ENCODE results near the gene AFF3. TPM values are rescaled to one million over a fixed set of nuclear protein-coding genes. Genes with fewer than 3 reads are reported as not detected.
"Not testable (repeated sequence)": the region's sequence is repeated elsewhere in the genome, so short reads cannot be mapped to it uniquely, and the experiment has no call there.

The AFF3 gene
- total RNA-seq, 1 experiment from 2014 or later: 0.61 TPM

DNA sequence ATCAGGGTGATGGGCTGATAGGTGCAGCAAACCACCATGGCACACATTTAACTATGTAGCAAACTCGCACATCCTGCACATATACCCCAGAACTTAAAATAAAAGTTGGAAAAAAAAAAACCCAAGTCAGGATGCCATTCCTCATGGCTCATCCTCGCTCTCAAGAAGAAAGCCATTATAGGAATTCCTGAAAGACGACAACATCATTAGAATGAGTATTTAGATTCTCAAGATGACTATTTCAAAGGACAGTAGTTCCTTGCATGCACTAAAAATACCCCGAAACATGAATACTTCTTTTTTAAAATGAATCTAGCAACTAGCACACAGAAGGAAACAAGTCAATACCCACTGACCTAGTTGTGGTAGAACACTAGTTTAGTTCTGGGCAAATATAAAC is 366.8 kb downstream of the AFF3 start:
- ChIA-PET CTCF (no interaction called here), RAD21 (ENCODE audit: low non-redundant PET in 1 of 2, low total read pairs in 2 of 2, uncharacterized antibody in 2 of 2, unreplicated experiment in 2 of 2) (no interaction called here), POLR2A (no interaction called here)
- H3K9me3 ChIP-seq (ENCODE audit: control insufficient read depth in 1 of 2, insufficient read depth in 1 of 2, low read depth in 1 of 2, low read length in 2 of 2): no peaks in the 10 kb centered on the region
- H3K27me3 ChIP-seq (ENCODE audit: insufficient read depth, low read length): peaks cover 18% of the 10 kb centered on the region
- no peak for ATAC-seq
- no peak overlapping the region for H3K4me2 ChIP-seq (ENCODE audit: low read length)
- no peak overlapping the region for H3K4me3 ChIP-seq (replicated peaks in 1 of 2; ENCODE audit: low read depth in 1 of 2, low read length in 2 of 2)
- no peak for DNase-seq (ENCODE audit: low read depth, low spot score)
- H3K9me2 ChIP-seq (ENCODE audit: insufficient read depth): no peaks in the 10 kb centered on the region
- no peaks in the 10 kb centered on the region for H3K4me1 ChIP-seq (ENCODE audit: control insufficient read depth in 1 of 2, insufficient read depth in 2 of 2, low read length in 2 of 2)
- no TSS peak for BruUV-seq (replicated peaks)
- H2AFZ ChIP-seq (ENCODE audit: low read depth, low read length, poor library complexity, severe bottlenecking): no peak overlapping the region
- intact Hi-C loops (cut with micrococcal nuclease): no loop called here
- H3K79me2 ChIP-seq (ENCODE audit: insufficient read depth, low read length): no peaks in the 10 kb centered on the region
- H3K36me3 ChIP-seq (ENCODE audit: control insufficient read depth in 1 of 2, insufficient read depth in 2 of 2, low read length in 2 of 2): no peaks in the 10 kb centered on the region
- H4K20me1 ChIP-seq (ENCODE audit: insufficient read depth): no peaks in the 10 kb centered on the region
- H3K27ac ChIP-seq (ENCODE audit: low read depth, low read length): no peak overlapping the region
- H3K9ac ChIP-seq (ENCODE audit: low read length): no peak overlapping the region
- TF ChIP-seq, protein P1, sequence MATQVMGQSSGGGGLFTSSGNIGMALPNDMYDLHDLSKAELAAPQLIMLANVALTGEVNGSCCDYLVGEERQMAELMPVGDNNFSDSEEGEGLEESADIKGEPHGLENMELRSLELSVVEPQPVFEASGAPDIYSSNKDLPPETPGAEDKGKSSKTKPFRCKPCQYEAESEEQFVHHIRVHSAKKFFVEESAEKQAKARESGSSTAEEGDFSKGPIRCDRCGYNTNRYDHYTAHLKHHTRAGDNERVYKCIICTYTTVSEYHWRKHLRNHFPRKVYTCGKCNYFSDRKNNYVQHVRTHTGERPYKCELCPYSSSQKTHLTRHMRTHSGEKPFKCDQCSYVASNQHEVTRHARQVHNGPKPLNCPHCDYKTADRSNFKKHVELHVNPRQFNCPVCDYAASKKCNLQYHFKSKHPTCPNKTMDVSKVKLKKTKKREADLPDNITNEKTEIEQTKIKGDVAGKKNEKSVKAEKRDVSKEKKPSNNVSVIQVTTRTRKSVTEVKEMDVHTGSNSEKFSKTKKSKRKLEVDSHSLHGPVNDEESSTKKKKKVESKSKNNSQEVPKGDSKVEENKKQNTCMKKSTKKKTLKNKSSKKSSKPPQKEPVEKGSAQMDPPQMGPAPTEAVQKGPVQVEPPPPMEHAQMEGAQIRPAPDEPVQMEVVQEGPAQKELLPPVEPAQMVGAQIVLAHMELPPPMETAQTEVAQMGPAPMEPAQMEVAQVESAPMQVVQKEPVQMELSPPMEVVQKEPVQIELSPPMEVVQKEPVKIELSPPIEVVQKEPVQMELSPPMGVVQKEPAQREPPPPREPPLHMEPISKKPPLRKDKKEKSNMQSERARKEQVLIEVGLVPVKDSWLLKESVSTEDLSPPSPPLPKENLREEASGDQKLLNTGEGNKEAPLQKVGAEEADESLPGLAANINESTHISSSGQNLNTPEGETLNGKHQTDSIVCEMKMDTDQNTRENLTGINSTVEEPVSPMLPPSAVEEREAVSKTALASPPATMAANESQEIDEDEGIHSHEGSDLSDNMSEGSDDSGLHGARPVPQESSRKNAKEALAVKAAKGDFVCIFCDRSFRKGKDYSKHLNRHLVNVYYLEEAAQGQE (IDR thresholded peaks at IDR 0.05; ENCODE audit: low read depth): no peak
- TF ChIP-seq SIN3A (IDR thresholded peaks at IDR 0.05; ENCODE audit: low read depth) (no peak), CEBPB (IDR thresholded peaks at IDR 0.05; ENCODE audit: low read depth) (no peak), JUND (IDR thresholded peaks at IDR 0.05) (no peak), ZFX (IDR thresholded peaks at IDR 0.05) (no peak), SRF (IDR thresholded peaks at IDR 0.05; ENCODE audit: low read depth) (no peak), ZBTB33 (IDR thresholded peaks at IDR 0.05; ENCODE audit: extremely low read depth, insufficient replicate concordance, low read length) (no peak), ZNF274 (IDR thresholded peaks at IDR 0.05; ENCODE audit: low read depth, low read length) (no peak), MAX (IDR thresholded peaks at IDR 0.05) (no peak), ELF1 (IDR thresholded peaks at IDR 0.05; ENCODE audit: borderline replicate concordance, low read depth) (no peak), EZH2phosphoT487 (IDR thresholded peaks at IDR 0.05; ENCODE audit: borderline replicate concordance) (no peak)

DNA sequence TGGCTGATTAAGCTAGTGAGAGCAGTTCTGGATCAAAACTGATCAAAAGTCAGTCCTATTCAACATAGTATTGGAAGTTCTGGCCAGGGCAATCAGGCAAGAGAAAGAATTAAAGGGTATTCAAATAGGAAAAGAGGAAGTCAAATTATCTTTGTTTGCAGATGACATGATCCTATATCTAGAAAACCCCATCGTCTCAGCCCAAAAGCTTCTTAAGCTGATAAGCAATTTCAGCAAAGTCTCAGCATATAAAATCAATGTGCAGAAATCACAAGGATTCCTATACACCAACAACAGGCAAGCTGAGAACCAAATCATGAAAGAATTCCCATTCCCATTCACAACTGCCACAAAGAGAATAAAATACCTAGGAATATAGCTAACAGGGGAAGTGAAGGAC is 368.7 kb downstream of the AFF3 start:
- H3K9me3 ChIP-seq (ENCODE audit: control insufficient read depth in 1 of 2, insufficient read depth in 1 of 2, low read depth in 1 of 2, low read length in 2 of 2); H3K4me3 ChIP-seq (replicated peaks in 1 of 2; ENCODE audit: low read depth in 1 of 2, low read length in 2 of 2); H3K4me1 ChIP-seq (ENCODE audit: control insufficient read depth in 1 of 2, insufficient read depth in 2 of 2, low read length in 2 of 2); H2AFZ ChIP-seq (ENCODE audit: low read depth, low read length, poor library complexity, severe bottlenecking); CTCF ChIA-PET; DNase-seq (ENCODE audit: low read depth, low spot score); H3K79me2 ChIP-seq (ENCODE audit: insufficient read depth, low read length); H3K9me2 ChIP-seq (ENCODE audit: insufficient read depth); intact Hi-C loops (cut with micrococcal nuclease); H3K36me3 ChIP-seq (ENCODE audit: control insufficient read depth in 1 of 2, insufficient read depth in 2 of 2, low read length in 2 of 2); ATAC-seq; H3K4me2 ChIP-seq (ENCODE audit: low read length); POLR2A ChIA-PET; H4K20me1 ChIP-seq (ENCODE audit: insufficient read depth); H3K9ac ChIP-seq (ENCODE audit: low read length); BruUV-seq (replicated peaks); H3K27ac ChIP-seq (ENCODE audit: low read depth, low read length): not testable (repeated sequence)
- peaks cover 16% of the 10 kb centered on the region for H3K27me3 ChIP-seq (ENCODE audit: insufficient read depth, low read length)
- RAD21 ChIA-PET (ENCODE audit: low non-redundant PET in 1 of 2, low total read pairs in 2 of 2, uncharacterized antibody in 2 of 2, unreplicated experiment in 2 of 2): interaction anchor here in 1 of 2 experiments (0.6 kb wide), 1 partner anchor 120 kb away, joined by 5 read pairs; no protein-coding TSS in a partner anchor

All from HCT116 (cell line).